ENCODE measurements around the gene PPP1CA.
"Not testable (repeated sequence)": the region's sequence is repeated elsewhere in the genome, so short reads cannot be mapped to it uniquely, and the experiment has no call there.

PPP1CA gene

GRCh38 chr11:67416416-67417335 lies 15.0 kb upstream of the PPP1CA start:
- peak; percentile 81 for DNase-seq

DNA sequence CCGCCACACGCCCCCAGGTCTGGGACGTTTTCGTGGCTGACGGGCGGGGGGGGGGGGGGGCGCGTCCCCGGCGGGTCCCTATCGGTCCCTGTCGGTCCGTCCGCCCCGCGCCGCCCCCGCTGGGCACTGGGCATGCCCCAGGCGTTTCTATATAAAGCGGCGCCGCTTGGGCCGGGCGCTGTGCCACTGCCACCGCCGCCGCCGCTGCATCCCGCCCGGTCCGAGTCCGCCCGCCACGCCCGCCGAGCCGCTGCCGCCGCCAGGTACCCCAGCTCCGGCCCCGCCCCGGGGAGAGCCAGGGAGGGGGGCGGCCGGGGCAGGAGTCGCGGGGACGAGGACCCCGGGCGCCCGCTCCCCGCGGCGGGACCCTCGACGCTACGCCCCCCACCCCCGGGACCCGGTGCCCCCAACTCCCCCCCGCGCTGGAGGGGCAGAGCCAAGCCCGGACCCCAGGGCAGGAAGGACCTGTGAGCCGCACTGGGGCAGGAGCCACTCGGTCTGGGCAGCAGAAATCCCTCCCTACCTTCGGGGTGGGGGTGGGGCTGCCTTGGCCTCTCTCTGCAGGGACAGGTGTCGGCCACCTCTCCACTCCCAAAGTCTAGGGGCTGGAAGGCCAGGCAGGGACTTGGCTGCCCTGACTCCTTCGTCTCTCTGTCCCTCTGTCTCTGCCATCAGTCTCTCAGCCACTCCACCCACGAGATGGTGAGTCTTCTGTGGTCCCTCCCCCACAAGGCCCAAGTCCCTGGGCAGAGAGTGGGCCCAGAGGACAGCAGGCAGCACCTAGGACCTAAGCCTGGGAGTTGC lies 14.0 kb upstream of the PPP1CA start, which contains the start of gene CARNS1:
Gene CARNS1 (plus strand): TSS at position 178 of the 804 bp plus-strand sequence. CDS start 522 bp downstream, at position 700.
- peak; percentile 75 for DNase-seq

- DNase-seq, result no peak
Measured at GRCh38 chr11:67413266-67413849, 11.7 kb upstream of the PPP1CA start.

DNA sequence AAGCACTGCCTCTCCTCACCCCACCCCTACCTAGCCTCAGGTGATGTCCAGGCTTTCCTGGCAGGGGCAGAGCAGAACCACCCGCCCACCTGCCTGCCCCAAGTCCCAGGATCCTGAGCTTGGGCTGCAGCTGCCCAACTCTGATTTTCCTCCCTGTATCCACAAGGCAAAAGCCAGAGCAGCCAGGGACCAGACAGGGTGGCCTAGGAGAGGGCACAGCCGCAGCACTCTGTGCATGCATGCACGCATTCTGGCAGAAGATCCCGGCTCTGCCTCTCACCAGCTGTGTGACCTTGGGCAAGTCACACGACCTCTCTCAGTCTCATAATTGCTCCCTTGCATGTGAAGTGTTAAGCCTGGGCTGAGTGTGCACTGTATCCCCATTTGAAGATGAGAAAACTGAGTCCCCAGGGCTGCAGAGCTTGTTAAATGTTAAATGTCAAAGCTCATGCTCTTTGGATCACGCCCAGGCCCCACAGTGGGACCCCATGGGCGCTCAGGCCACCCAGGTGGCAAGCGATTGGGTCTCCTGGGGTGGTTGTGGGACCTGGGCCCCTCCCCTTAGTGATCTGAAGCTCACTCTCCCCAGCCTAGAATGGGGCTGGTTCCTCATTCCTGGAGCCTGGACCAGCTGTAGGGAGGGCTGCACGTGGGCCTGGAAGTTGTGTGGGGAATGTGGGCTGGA lies 11.0 kb upstream of the PPP1CA start:
- no peak for DNase-seq

- no peak for DNase-seq
Measured at GRCh38 chr11:67411785-67412152, 10.1 kb upstream of the PPP1CA start.

GRCh38 chr11:67410984-67411784 lies 9.5 kb upstream of the PPP1CA start:
- no peak for DNase-seq

GRCh38 chr11:67410369-67410831 lies 8.7 kb upstream of the PPP1CA start:
- no peak for DNase-seq

GRCh38 chr11:67409781-67410368 lies 8.2 kb upstream of the PPP1CA start:
- DNase-seq, result peak; percentile 73

DNA sequence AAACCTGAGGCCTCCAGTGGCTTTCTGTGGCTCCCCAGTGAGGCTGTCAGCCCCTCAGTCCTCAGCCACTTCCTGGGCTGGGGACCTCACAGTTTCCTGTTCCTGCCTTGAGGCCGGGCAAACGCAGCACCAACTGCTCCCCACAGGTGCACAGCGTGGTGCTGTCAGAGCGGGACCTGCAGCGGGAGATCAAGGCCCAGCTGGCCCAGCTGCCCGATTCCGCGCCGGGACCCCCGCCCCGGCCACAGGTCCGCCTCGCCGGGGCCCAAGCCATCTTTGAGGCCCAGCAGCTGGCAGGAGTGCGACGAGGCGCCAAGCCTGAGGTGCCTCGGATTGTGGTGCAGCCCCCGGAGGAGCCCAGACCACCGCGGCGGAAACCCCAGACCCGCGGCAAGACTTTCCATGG lies 7.6 kb upstream of the PPP1CA start:
- DNase-seq, result no peak

GRCh38 chr11:67408437-67409200 lies 7.0 kb upstream of the PPP1CA start:
- DNase-seq, result no peak

DNA sequence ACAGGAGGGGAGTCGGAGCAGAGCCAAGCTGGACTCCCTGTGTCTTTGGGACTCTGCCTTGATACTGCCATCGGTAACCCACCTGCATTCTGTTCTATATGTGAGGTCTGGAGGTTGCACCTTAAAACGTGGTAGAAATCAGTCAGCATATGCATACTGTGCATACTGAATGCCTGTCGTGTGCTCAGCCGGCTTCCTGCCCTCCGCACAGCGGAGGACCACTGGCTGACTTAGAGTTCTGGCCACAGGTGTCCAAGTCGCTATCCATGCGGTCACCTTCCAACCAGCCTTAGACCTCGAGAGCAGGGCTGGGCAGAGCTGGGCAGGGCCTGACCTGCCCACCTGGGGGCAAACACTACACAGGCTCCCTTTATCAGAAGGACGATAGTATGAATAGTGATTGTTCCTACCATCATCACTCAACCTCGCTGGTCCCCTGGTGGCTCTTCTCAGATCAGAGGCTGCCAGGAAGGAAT lies 6.1 kb upstream of the PPP1CA start:
- no peak for DNase-seq

- peak; percentile 56 for DNase-seq
Measured at GRCh38 chr11:67406969-67407687, 5.5 kb upstream of the PPP1CA start.

DNA sequence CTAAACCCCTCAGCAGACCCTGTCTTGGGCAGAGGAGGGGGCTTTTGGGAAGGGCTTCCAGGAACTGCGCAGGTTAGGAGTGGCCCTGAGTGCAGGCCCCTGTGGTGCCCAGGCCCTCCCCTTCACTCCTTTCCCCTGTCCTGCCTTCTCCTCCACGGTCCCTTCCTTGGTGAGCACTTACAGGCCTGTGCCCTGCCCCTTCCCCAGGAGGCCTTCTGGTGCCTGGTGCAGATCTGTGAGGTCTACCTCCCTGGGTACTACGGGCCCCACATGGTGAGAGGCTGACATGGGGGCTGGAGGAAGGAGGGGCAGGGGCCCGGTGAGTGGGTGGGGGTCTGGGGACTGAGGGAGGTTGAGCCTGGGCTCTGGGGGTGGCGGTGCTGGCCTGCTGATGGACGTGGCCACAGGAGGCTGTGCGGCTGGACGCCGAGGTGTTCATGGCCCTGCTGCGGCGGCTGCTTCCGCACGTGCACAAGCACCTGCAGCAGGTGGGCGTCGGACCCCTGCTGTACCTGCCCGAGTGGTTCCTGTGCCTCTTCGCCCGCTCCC lies 4.8 kb upstream of the PPP1CA start:
- no peak for DNase-seq

DNA sequence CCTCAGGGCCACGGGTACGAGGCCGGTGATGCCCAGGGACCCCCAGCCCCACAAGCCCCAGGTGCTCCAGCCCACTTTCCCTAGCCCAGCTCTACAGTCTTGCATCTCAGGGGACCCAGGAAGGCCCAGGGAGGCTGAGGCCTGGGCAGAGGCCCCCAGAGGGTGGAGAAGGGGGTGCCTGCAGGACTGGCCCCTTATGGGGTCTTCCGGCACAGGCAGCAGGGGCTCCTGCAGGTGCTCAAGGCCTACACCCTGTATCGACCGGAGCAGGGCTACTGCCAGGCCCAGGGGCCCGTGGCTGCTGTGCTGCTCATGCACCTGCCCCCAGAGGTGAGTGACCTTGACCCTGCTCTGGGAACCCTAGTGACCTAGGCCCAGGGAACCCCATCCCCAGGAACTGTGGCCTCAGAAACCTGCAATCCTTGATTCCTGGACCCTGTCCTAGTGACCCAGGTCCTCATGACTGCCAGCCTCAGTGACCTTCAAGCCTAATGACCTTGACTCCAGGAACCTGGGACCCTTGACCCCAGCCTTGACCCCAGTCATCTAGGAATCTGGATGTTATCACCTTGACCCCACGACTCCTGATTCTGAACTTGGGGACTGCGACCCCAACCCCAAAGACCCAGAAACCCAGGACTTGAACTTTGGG lies 4.2 kb upstream of the PPP1CA start:
- DNase-seq, result no peak

GRCh38 chr11:67405196-67405567 lies 3.5 kb upstream of the PPP1CA start:
- no peak for DNase-seq

- DNase-seq, result no peak
Measured at GRCh38 chr11:67404515-67405195, 3.0 kb upstream of the PPP1CA start.

DNA sequence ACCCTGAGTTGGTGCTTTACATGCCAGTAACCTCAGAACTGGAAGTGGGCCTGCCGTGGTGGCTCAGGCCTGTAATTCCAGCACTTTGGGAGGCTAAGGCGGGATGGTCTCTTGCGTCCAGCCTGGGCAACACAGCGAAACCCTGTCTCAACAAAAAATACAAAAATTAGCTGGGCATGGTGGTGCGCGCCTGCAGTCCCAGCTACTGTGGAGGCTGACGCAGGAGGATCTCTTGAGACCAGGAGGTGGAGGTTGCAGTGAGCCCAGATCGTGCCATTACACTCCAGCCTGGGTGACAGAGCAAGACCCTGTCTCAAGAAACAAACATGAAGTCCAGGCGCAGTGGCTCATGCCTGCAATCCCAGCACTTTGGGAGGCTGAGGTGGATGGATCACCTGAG lies 1.4 kb upstream of the PPP1CA start:
- DNase-seq, result not testable (repeated sequence)

- DNase-seq, result not testable (repeated sequence)
Measured at GRCh38 chr11:67402192-67402839, 658 bp upstream of the PPP1CA start.
